GM12865 (cell line): ENCODE data around the gene FGF4.

Source experiments
- DNase-seq: peaks from one replicate; pipeline ENCODE4 v3.0.0; 2010; ENCODE audit warnings: low read depth
- H3K4me3 ChIP-seq: 2 replicates; pipeline ENCODE4 v1.5.1; 2011; ENCODE audit warnings: mild to moderate bottlenecking, low read depth, low read length, control low read depth
- CTCF ChIP-seq: IDR thresholded peaks from 2 replicates; pipeline ENCODE4 v1.5.1; 2011; ENCODE audit warnings: low read length, control low read depth, low read depth, inconsistent platforms; ENCODE audit not compliant: insufficient read depth; ENCODE audit errors: missing control alignments

Gene FGF4

GRCh38 chr11:69818603-69819441 lies 43.7 kb upstream of the FGF4 start, which contains the start of gene FGF3:
Gene FGF3, minus strand, starts transcription at chr11:69819416. Its CDS starts 483 bp downstream, at chr11:69818933.
- H3K4me3 ChIP-seq, result no peak within 1 kb of the TSS
- TF ChIP-seq CTCF, result no peak
- no peak for DNase-seq

GRCh38 chr11:69818231-69818602 lies 43.1 kb upstream of the FGF4 start:
- DNase-seq, result no peak
- no peak for TF ChIP-seq CTCF
- no peak overlapping the region for H3K4me3 ChIP-seq

GRCh38 chr11:69817265-69818230 lies 42.4 kb upstream of the FGF4 start:
- DNase-seq, result no peak
- no peak overlapping the region for H3K4me3 ChIP-seq
- no peak for TF ChIP-seq CTCF

GRCh38 chr11:69816671-69817070 lies 41.5 kb upstream of the FGF4 start:
- TF ChIP-seq CTCF, result no peak
- no peak for DNase-seq
- no peak overlapping the region for H3K4me3 ChIP-seq

GRCh38 chr11:69815973-69816372 lies 40.8 kb upstream of the FGF4 start:
- no peak for DNase-seq
- no peak for TF ChIP-seq CTCF
- H3K4me3 ChIP-seq, result no peak overlapping the region

- TF ChIP-seq CTCF, result no peak
- DNase-seq, result no peak
- no peak overlapping the region for H3K4me3 ChIP-seq
These were observed 39.8 kb upstream of the FGF4 start for GRCh38 chr11:69814902-69815301.
